IMR-90 (cell line): ENCODE results near the gene ZKSCAN7. TPM values are rescaled to one million over a fixed set of nuclear protein-coding genes. Genes with fewer than 3 reads are reported as not detected.

ENCODE experiments used
- ATAC-seq: fragments of 200-7000 bp; cut with Tn5 transposase; 2 replicates; pipeline ENCODE4 v1.9.1; 2020; ENCODE audit warnings: low read depth, mild to moderate bottlenecking, moderate library complexity
- BruUV-seq: library from RNA; stranded (reverse); fragments of 400-500 nt; replicated peaks from 2 replicates; lab custom pipeline; 2021; lab: Mats Ljungman, UMichigan
- CTCF ChIA-PET: fragments of 300-600 bp; formaldehyde crosslinking; extraction: SDS; loops from one replicate; lab custom pipeline; 2021; ENCODE audit warnings: antibody characterized with exemption; lab: Yijun Ruan, JAX
- POLR2A ChIA-PET: fragments of 300-600 bp; sonication (Branson Sonifier 250); formaldehyde crosslinking; loops from one replicate; lab custom pipeline; 2022; ENCODE audit warnings: antibody characterized with exemption; ENCODE audit not compliant: unreplicated experiment; lab: Charles Lee
- DNase-seq: peaks from one replicate; pipeline ENCODE4 v3.0.0; 2013
- H2AFZ ChIP-seq: replicated peaks from 2 replicates; pipeline ENCODE3; 2013; ENCODE audit warnings: low read length, mild to moderate bottlenecking; ENCODE audit not compliant: poor library complexity
- H2AK5ac ChIP-seq: 2 replicates; pipeline ENCODE4 v1.6.1; 2013; ENCODE audit warnings: low read depth, low read length, inconsistent platforms
- H2AK9ac ChIP-seq: replicated peaks from 2 replicates; pipeline ENCODE3; 2013; ENCODE audit warnings: mild to moderate bottlenecking, low read depth, low read length, moderate library complexity; ENCODE audit not compliant: poor library complexity
- H2BK120ac ChIP-seq: 2 replicates; pipeline ENCODE4 v1.6.1; 2013; ENCODE audit warnings: low read depth, low read length, inconsistent platforms
- H2BK15ac ChIP-seq: 3 replicates; pipeline ENCODE4 v1.6.1; 2013; ENCODE audit warnings: low read depth, low read length, inconsistent platforms
- H2BK20ac ChIP-seq: 2 replicates; pipeline ENCODE4 v1.6.1; 2013; ENCODE audit warnings: low read depth, mild to moderate bottlenecking, inconsistent platforms, low read length, moderate library complexity
- H2BK5ac ChIP-seq: 2 replicates; pipeline ENCODE4 v1.6.1; 2013; ENCODE audit warnings: mild to moderate bottlenecking, low read depth, low read length, inconsistent platforms; ENCODE audit not compliant: poor library complexity, severe bottlenecking
- H3K14ac ChIP-seq: replicated peaks from 2 replicates; pipeline ENCODE4 v1.6.1; 2013; ENCODE audit warnings: low read depth, low read length, inconsistent platforms
- H3K18ac ChIP-seq: 2 replicates; pipeline ENCODE4 v1.6.1; 2013; ENCODE audit warnings: low read depth, low read length, control low read depth
- H3K23ac ChIP-seq: 2 replicates; pipeline ENCODE4 v1.6.1; 2013; ENCODE audit warnings: low read depth, low read length, inconsistent platforms
- H3K27ac ChIP-seq: 2 replicates; pipeline ENCODE4 v1.5.1; 2013; ENCODE audit warnings: mild to moderate bottlenecking, control low read depth, low read length; ENCODE audit not compliant: insufficient read depth
- H3K27me3 ChIP-seq: 2 replicates; pipeline ENCODE4 v1.6.1; 2013; ENCODE audit warnings: low read length; ENCODE audit not compliant: control insufficient read depth, insufficient read depth
- H3K36me3 ChIP-seq: 2 replicates; pipeline ENCODE4 v1.6.1; 2013; ENCODE audit warnings: low read length, mixed read lengths; ENCODE audit not compliant: control insufficient read depth, insufficient read depth
- H3K4ac ChIP-seq: 2 replicates; pipeline ENCODE4 v1.6.1; 2013; ENCODE audit warnings: low read depth, low read length, inconsistent platforms
- H3K4me1 ChIP-seq: 2 replicates; pipeline ENCODE4 v1.6.1; 2013; ENCODE audit warnings: low read length, mixed read lengths; ENCODE audit not compliant: control insufficient read depth, insufficient read depth
- H3K4me2 ChIP-seq: 2 replicates; pipeline ENCODE4 v1.6.1; 2013; ENCODE audit warnings: low read depth, mild to moderate bottlenecking, control low read depth, low read length, moderate library complexity
- H3K4me3 ChIP-seq: 2 replicates; pipeline ENCODE4 v1.5.1; 2013; ENCODE audit warnings: low read depth, mild to moderate bottlenecking, control low read depth, low read length, moderate library complexity; ENCODE audit not compliant: insufficient read depth
- H3K56ac ChIP-seq: 2 replicates; pipeline ENCODE4 v1.6.1; 2013; ENCODE audit warnings: low read length, inconsistent platforms; ENCODE audit not compliant: insufficient read depth; ENCODE audit errors: extremely low read depth
- H3K79me1 ChIP-seq, 2 experiments: 2 replicates each; pipeline ENCODE4 v1.6.1; 2013; ENCODE audit warnings: low read length in 2 of 2, inconsistent platforms in 1 of 2, low read depth in 1 of 2
- H3K9ac ChIP-seq: 2 replicates; pipeline ENCODE4 v1.6.1; 2013; ENCODE audit warnings: low read depth, low read length, control low read depth
- H3K9me1 ChIP-seq: 2 replicates; pipeline ENCODE4 v1.6.1; 2013; ENCODE audit warnings: low read length, inconsistent platforms; ENCODE audit not compliant: insufficient read depth
- H3K9me3 ChIP-seq: 2 replicates; pipeline ENCODE4 v1.6.1; 2013; ENCODE audit warnings: low read length; ENCODE audit not compliant: control insufficient read depth, insufficient read depth
- H4K20me1 ChIP-seq: 2 replicates; pipeline ENCODE4 v1.6.1; 2013; ENCODE audit warnings: low read length, inconsistent platforms; ENCODE audit not compliant: insufficient read depth
- H4K5ac ChIP-seq: 2 replicates; pipeline ENCODE4 v1.6.1; 2013; ENCODE audit warnings: mild to moderate bottlenecking, low read depth, low read length, control low read depth
- H4K8ac ChIP-seq, 2 experiments: 2 replicates each; pipeline ENCODE4 v1.6.1; 2013; ENCODE audit warnings: low read depth in 2 of 2, low read length in 2 of 2, control low read depth in 1 of 2, inconsistent platforms in 1 of 2
- H4K91ac ChIP-seq: 2 replicates; pipeline ENCODE4 v1.6.1; 2013; ENCODE audit warnings: low read depth, low read length, inconsistent platforms; ENCODE audit not compliant: insufficient read depth
- BHLHE40 ChIP-seq: fragments of 150-350 bp; IDR thresholded peaks from 2 replicates; pipeline ENCODE4 v1.6.1; 2016; ENCODE audit warnings: mild to moderate bottlenecking, low read depth, low read length
- CEBPB ChIP-seq: IDR thresholded peaks from 2 replicates; pipeline ENCODE4 v1.6.1; 2012; ENCODE audit warnings: low read depth, low read length, improper control_type of control experiment
- CHD1 ChIP-seq: IDR thresholded peaks from 2 replicates; pipeline ENCODE4 v1.6.1; 2012; ENCODE audit warnings: low read depth, low read length, improper control_type of control experiment
- CTCF ChIP-seq: conservative IDR thresholded peaks from 2 replicates; pipeline ENCODE4 v1.5.1; 2012; ENCODE audit warnings: mild to moderate bottlenecking, low read depth, low read length, improper control_type of control experiment
- ELK1 ChIP-seq: fragments of 150-350 bp; IDR thresholded peaks from 2 replicates; pipeline ENCODE4 v1.6.1; 2016; ENCODE audit warnings: low read depth, mild to moderate bottlenecking, low read length, moderate library complexity, borderline replicate concordance
- FOS ChIP-seq: fragments of 150-350 bp; IDR thresholded peaks from 2 replicates; pipeline ENCODE4 v1.6.1; 2016; ENCODE audit warnings: low read depth, low read length
- MAFK ChIP-seq: IDR thresholded peaks from 2 replicates; pipeline ENCODE4 v1.6.1; 2012; ENCODE audit warnings: low read depth, low read length, improper control_type of control experiment
- MAZ ChIP-seq: IDR thresholded peaks from 2 replicates; pipeline ENCODE4 v1.6.1; 2012; ENCODE audit warnings: low read depth, mild to moderate bottlenecking, low read length, improper control_type of control experiment, moderate library complexity, borderline replicate concordance
- MXI1 ChIP-seq: IDR thresholded peaks from 2 replicates; pipeline ENCODE4 v1.6.1; 2012; ENCODE audit warnings: low read depth, mild to moderate bottlenecking, low read length, moderate library complexity, borderline replicate concordance
- NFE2L2 ChIP-seq: fragments of 150-350 bp; IDR thresholded peaks from 2 replicates; pipeline ENCODE4 v1.6.1; 2016; ENCODE audit warnings: low read depth, mild to moderate bottlenecking, low read length
- POLR2A ChIP-seq: IDR thresholded peaks from 2 replicates; pipeline ENCODE4 v1.6.1; 2012; ENCODE audit warnings: mild to moderate bottlenecking, low read depth, low read length
- RAD21 ChIP-seq: IDR thresholded peaks from 2 replicates; pipeline ENCODE4 v1.6.1; 2012; ENCODE audit warnings: low read length, improper control_type of control experiment
- RFX5 ChIP-seq: IDR thresholded peaks from 2 replicates; pipeline ENCODE4 v1.8.0; 2012; ENCODE audit warnings: low read depth, mild to moderate bottlenecking, low read length, moderate library complexity
- SMC3 ChIP-seq: fragments of 150-350 bp; IDR thresholded peaks from 2 replicates; pipeline ENCODE4 v1.6.1; 2016; ENCODE audit warnings: low read depth, mild to moderate bottlenecking, antibody characterized with exemption, low read length, moderate library complexity
- USF2 ChIP-seq: fragments of 150-350 bp; IDR thresholded peaks from 2 replicates; pipeline ENCODE4 v1.6.1; 2017; ENCODE audit warnings: mild to moderate bottlenecking, antibody characterized with exemption, low read length, low read depth
- WGBS, 2 experiments: methylation state at CpG; one replicate each; pipeline versions ENCODE4 v1.1.5 to v1.1.7; 2013; ENCODE audit warnings: missing lambda C conversion rate in 2 of 2; ENCODE audit not compliant: insufficient read length in 1 of 2; ENCODE audit errors: extremely low coverage in 2 of 2; 5-methylcytosine and 5-hydroxymethylcytosine counted together
- dilution Hi-C: fragments of 300-500 bp; cut with HindIII; formaldehyde crosslinking; loops from one replicate; pipeline ENCODE4 v1.14.3; 2018; ENCODE audit warnings: low sequenced_read_pairs; ENCODE audit not compliant: unreplicated experiment
- in situ Hi-C: fragments of 300-500 bp; cut with MboI; formaldehyde crosslinking; loops from 3 replicates; pipeline ENCODE4 v1.14.3; 2019; ENCODE audit warnings: low sequenced_read_pairs, inconsistent platforms, mixed read lengths
- intact Hi-C: fragments of 100-400 bp; cut with micrococcal nuclease; formaldehyde crosslinking; loops from 2 replicates; pipeline ENCODE4 v1.10.0; 2022
- polyA plus RNA-seq, 3 experiments: library from polyadenylated mRNA; depleted of rRNA; stranded (reverse); fragments of >200 nt; gene quantifications; 2 replicates each; pipeline ENCODE4 v1.2.3, GENCODE V29; 2012; ENCODE audit warnings: low replicate concordance in 1 of 3
- total RNA-seq: library from RNA; depleted of rRNA; stranded (reverse); fragments of >200 nt; gene quantifications from 2 replicates; pipeline ENCODE4 v1.2.3, GENCODE V29; 2012

ZKSCAN7 gene
- total and polyA plus RNA-seq, 2 of the 4 experiments (the other 2 are of a cell fraction) = 2.6 to 4.7 TPM

GRCh38 chr3:44601749-44602148, 46.8 kb downstream of the ZKSCAN7 start:
- H2BK5ac ChIP-seq = no peak overlapping the region
- H3K4ac ChIP-seq = no peak overlapping the region
- no peak overlapping the region for H3K9ac ChIP-seq
- H3K56ac ChIP-seq = no peak overlapping the region
- H2BK20ac ChIP-seq = no peak overlapping the region
- no peaks in the 10 kb centered on the region for H3K79me1 ChIP-seq
- no TSS peak for BruUV-seq
- intact Hi-C loops (no loop called here), dilution Hi-C loops (no loop called here), in situ Hi-C loops (no loop called here)
- H3K36me3 ChIP-seq = peaks cover 5% of the 10 kb centered on the region; the same call in 1 of the 2 replicates
- no peak overlapping the region for H3K14ac ChIP-seq
- ChIA-PET CTCF (no interaction called here), POLR2A (no interaction called here)
- no peak overlapping the region for H2BK120ac ChIP-seq
- no peaks in the 10 kb centered on the region for H3K4me1 ChIP-seq
- no peak overlapping the region for H2AK9ac ChIP-seq
- H3K4me3 ChIP-seq = no peak overlapping the region
- H2AK5ac ChIP-seq = no peak overlapping the region
- H3K23ac ChIP-seq = no peak overlapping the region
- no peak overlapping the region for H4K8ac ChIP-seq
- no peak overlapping the region for H4K91ac ChIP-seq
- no peak overlapping the region for H3K27ac ChIP-seq
- H3K9me3 ChIP-seq = 0 out of 2 replicates have a peak, but pooled peaks cover 5% of the 10 kb centered on the region
- DNase-seq = no peak
- no peaks in the 10 kb centered on the region for H4K20me1 ChIP-seq
- H3K18ac ChIP-seq = no peak overlapping the region
- TF ChIP-seq ELK1 (no peak), SMC3 (no peak), NFE2L2 (no peak), CTCF (no peak), MXI1 (no peak), RFX5 (no peak), BHLHE40 (no peak), FOS (no peak), MAZ (no peak), MAFK (no peak), POLR2A (no peak), CEBPB (no peak), CHD1 (no peak), RAD21 (no peak), USF2 (no peak)
- no CpG with 5 or more reads among the region's 2 CpGs for WGBS, 2 experiments
- no peak overlapping the region for H4K5ac ChIP-seq
- no peaks in the 10 kb centered on the region for H3K27me3 ChIP-seq
- no peak for ATAC-seq
- no peaks in the 10 kb centered on the region for H3K9me1 ChIP-seq
- no peak overlapping the region for H2AFZ ChIP-seq
- H2BK15ac ChIP-seq = no peak overlapping the region
- no peak overlapping the region for H3K4me2 ChIP-seq
